Mesenchymal stem cell (in vitro differentiated cells and primary cell): ENCODE data around the gene CERS3.

ENCODE experiments used
- DNase-seq: peaks from one replicate; pipeline ENCODE4 v3.0.0-alpha.2; 2013
- H2AFZ ChIP-seq: one replicate; pipeline ENCODE4 v1.6.1; 2013; ENCODE audit warnings: low read depth, mild to moderate bottlenecking, control low read depth, inconsistent platforms, low read length, moderate library complexity
- H2AK5ac ChIP-seq: 2 replicates; pipeline ENCODE4 v1.6.1; 2013; ENCODE audit warnings: low read length, moderate library complexity, mild to moderate bottlenecking, inconsistent platforms; ENCODE audit not compliant: severe bottlenecking
- H2BK120ac ChIP-seq: one replicate; pipeline ENCODE4 v1.6.1; 2013; ENCODE audit warnings: low read depth, mild to moderate bottlenecking, inconsistent platforms, low read length, moderate library complexity
- H2BK12ac ChIP-seq, 2 experiments: one replicate each; pipeline ENCODE4 v1.6.1; 2013; ENCODE audit warnings: inconsistent platforms in 2 of 2, low read length in 2 of 2, mild to moderate bottlenecking in 2 of 2, moderate library complexity in 2 of 2, control low read depth in 1 of 2
- H2BK15ac ChIP-seq: one replicate; pipeline ENCODE4 v1.6.1; 2013; ENCODE audit warnings: mild to moderate bottlenecking, low read depth, inconsistent platforms; ENCODE audit not compliant: poor library complexity, severe bottlenecking
- H2BK5ac ChIP-seq: 2 replicates; pipeline ENCODE4 v1.6.1; 2013; ENCODE audit warnings: low read depth, mild to moderate bottlenecking, low read length, control low read depth, inconsistent platforms; ENCODE audit not compliant: poor library complexity, severe bottlenecking
- H3K14ac ChIP-seq, 2 experiments: one replicate each; pipeline ENCODE4 v1.6.1; 2013; ENCODE audit warnings: inconsistent platforms in 2 of 2, low read length in 2 of 2, control low read depth in 1 of 2, mild to moderate bottlenecking in 1 of 2, moderate library complexity in 1 of 2
- H3K18ac ChIP-seq, 2 experiments: one replicate each; pipeline ENCODE4 v1.6.1; 2013; ENCODE audit warnings: inconsistent platforms in 2 of 2, low read length in 2 of 2, control low read depth in 1 of 2, low read depth in 1 of 2, mild to moderate bottlenecking in 1 of 2
- H3K23ac ChIP-seq, 2 experiments: one replicate each; pipeline ENCODE4 v1.6.1; 2013; ENCODE audit warnings: inconsistent platforms in 2 of 2, low read length in 2 of 2, mild to moderate bottlenecking in 2 of 2, moderate library complexity in 2 of 2, control low read depth in 1 of 2
- H3K27ac ChIP-seq: 2 replicates; pipeline ENCODE4 v1.5.1; 2013; ENCODE audit warnings: mild to moderate bottlenecking, moderate library complexity, low read length, control low read depth, inconsistent platforms; ENCODE audit not compliant: poor library complexity, severe bottlenecking
- H3K27me3 ChIP-seq, 2 experiments: 2 replicates each; pipeline versions ENCODE4 v1.6.1 to v1.7.0; 2013; ENCODE audit warnings: low read length in 2 of 2, mild to moderate bottlenecking in 2 of 2, moderate library complexity in 2 of 2, control low read depth in 1 of 2, inconsistent platforms in 1 of 2; ENCODE audit not compliant: control insufficient read depth in 1 of 2, insufficient read depth in 1 of 2
- H3K36me3 ChIP-seq, 2 experiments: 2 replicates each; pipeline versions ENCODE4 v1.6.1 to v1.7.0; 2013; ENCODE audit warnings: low read length in 2 of 2, control low read depth in 1 of 2, inconsistent platforms in 1 of 2, low read depth in 1 of 2, mild to moderate bottlenecking in 1 of 2; ENCODE audit not compliant: insufficient read depth in 2 of 2, control insufficient read depth in 1 of 2
- H3K4ac ChIP-seq, 2 experiments: one replicate each; pipeline ENCODE4 v1.6.1; 2013; ENCODE audit warnings: inconsistent platforms in 2 of 2, low read length in 2 of 2, mild to moderate bottlenecking in 2 of 2, moderate library complexity in 2 of 2, control low read depth in 1 of 2, low read depth in 1 of 2
- H3K4me1 ChIP-seq: 2 replicates; pipeline ENCODE4 v1.6.1; 2013; ENCODE audit warnings: low read depth, low read length, control low read depth; ENCODE audit not compliant: control insufficient read depth, insufficient read depth
- H3K4me2 ChIP-seq: 2 replicates; pipeline ENCODE4 v1.6.1; 2013; ENCODE audit warnings: low read length, mild to moderate bottlenecking, inconsistent platforms; ENCODE audit not compliant: poor library complexity, severe bottlenecking
- H3K4me3 ChIP-seq, 2 experiments: 2 replicates each; pipeline versions ENCODE4 v1.5.1 to v1.7.0; 2013; ENCODE audit warnings: low read length in 2 of 2, mild to moderate bottlenecking in 2 of 2, control low read depth in 1 of 2, low read depth in 1 of 2; ENCODE audit not compliant: insufficient read depth in 1 of 2
- H3K79me1 ChIP-seq: replicated peaks from 2 replicates; pipeline ENCODE4 v1.6.1; 2013; ENCODE audit warnings: mild to moderate bottlenecking, control low read depth, low read length, inconsistent platforms; ENCODE audit not compliant: poor library complexity, severe bottlenecking
- H3K9ac ChIP-seq: 2 replicates; pipeline ENCODE4 v1.7.0; 2013; ENCODE audit warnings: mild to moderate bottlenecking, low read length, moderate library complexity
- H3K9me3 ChIP-seq: 2 replicates; pipeline ENCODE4 v1.7.0; 2013; ENCODE audit warnings: mild to moderate bottlenecking, low read length; ENCODE audit not compliant: control insufficient read depth
- H4K8ac ChIP-seq: one replicate; pipeline ENCODE4 v1.6.1; 2013; ENCODE audit warnings: inconsistent platforms, mild to moderate bottlenecking, low read length, moderate library complexity
- H4K91ac ChIP-seq: one replicate; pipeline ENCODE4 v1.6.1; 2013; ENCODE audit warnings: mild to moderate bottlenecking, low read length, inconsistent platforms
- WGBS: methylation state at CpG from one replicate; pipeline ENCODE4 v1.1.7; 2013; ENCODE audit warnings: mixed read lengths; 5-methylcytosine and 5-hydroxymethylcytosine counted together

Gene CERS3

GRCh38 chr15:100517846-100518245, 10.9 kb downstream of the CERS3 start:
- Histone ChIP-seq H3K4me1 (no peaks in the 10 kb centered on the region), H2BK5ac (no peak overlapping the region), H3K14ac (no peak overlapping the region), H3K27me3 (no peaks in the 10 kb centered on the region), H3K4me3 (no peak overlapping the region), H3K9me3 (peaks cover 1% of the 10 kb centered on the region), H4K91ac (no peak overlapping the region), H3K9ac (no peak overlapping the region), H2BK120ac (no peak overlapping the region), H3K4me2 (no peak overlapping the region), H3K18ac (no peak overlapping the region), H2AK5ac (no peak overlapping the region), H2BK15ac (no peak overlapping the region), H2AFZ (no peak overlapping the region), H3K23ac (no peak overlapping the region), H3K4ac (no peak overlapping the region), H3K79me1 (no peaks in the 10 kb centered on the region), H4K8ac (no peak overlapping the region), H3K36me3 (no peaks in the 10 kb centered on the region), H3K27ac (no peak overlapping the region), H2BK12ac (no peak overlapping the region)
- DNase-seq: no peak
- 17% methylated on average over 1 of the region's 3 CpGs for WGBS

- H3K9ac ChIP-seq: no peak overlapping the region
Measured at GRCh38 chr15:100516643-100517512, 11.9 kb downstream of the CERS3 start.

GRCh38 chr15:100515758-100516157, 13.0 kb downstream of the CERS3 start:
- H3K4ac ChIP-seq: no peak overlapping the region
- no peak overlapping the region for H3K18ac ChIP-seq
- no peaks in the 10 kb centered on the region for H3K9me3 ChIP-seq
- H4K91ac ChIP-seq: no peak overlapping the region
- no peak overlapping the region for H3K14ac ChIP-seq
- DNase-seq: no peak
- no peak overlapping the region for H3K23ac ChIP-seq
- no peak overlapping the region for H2BK15ac ChIP-seq
- no peak overlapping the region for H2BK5ac ChIP-seq
- H2AFZ ChIP-seq: no peak overlapping the region
- no peak overlapping the region for H2AK5ac ChIP-seq
- no peaks in the 10 kb centered on the region for H3K27me3 ChIP-seq
- no peaks in the 10 kb centered on the region for H3K79me1 ChIP-seq
- no peak overlapping the region for H3K4me3 ChIP-seq
- H3K27ac ChIP-seq: no peak overlapping the region
- H3K4me1 ChIP-seq: no peaks in the 10 kb centered on the region
- no peak overlapping the region for H4K8ac ChIP-seq
- H2BK12ac ChIP-seq: no peak overlapping the region
- H3K36me3 ChIP-seq: no peaks in the 10 kb centered on the region
- no peak overlapping the region for H3K4me2 ChIP-seq
- H2BK120ac ChIP-seq: no peak overlapping the region
- H3K9ac ChIP-seq: no peak overlapping the region
- 83% methylated on average over 4 of the region's 4 CpGs for WGBS

More at GRCh38 chr15:100516643-100517512, 11.9 kb downstream of the CERS3 start:
- no peak overlapping the region for H3K23ac ChIP-seq
- no peak overlapping the region for H2BK12ac ChIP-seq
- H2BK120ac ChIP-seq: no peak overlapping the region
- H3K9me3 ChIP-seq: no peaks in the 10 kb centered on the region
- H3K18ac ChIP-seq: no peak overlapping the region
- H2AFZ ChIP-seq: no peak overlapping the region
- H4K8ac ChIP-seq: no peak overlapping the region
- H4K91ac ChIP-seq: no peak overlapping the region
- H2BK5ac ChIP-seq: no peak overlapping the region
- 64% methylated on average over 3 of the region's 5 CpGs for WGBS
- no peak overlapping the region for H3K4me3 ChIP-seq
- H3K27ac ChIP-seq: no peak overlapping the region
- H3K4me2 ChIP-seq: no peak overlapping the region
- no peaks in the 10 kb centered on the region for H3K27me3 ChIP-seq
- no peak overlapping the region for H3K4ac ChIP-seq
- H3K4me1 ChIP-seq: no peaks in the 10 kb centered on the region
- DNase-seq: no peak
- H3K36me3 ChIP-seq: no peaks in the 10 kb centered on the region
- no peak overlapping the region for H2BK15ac ChIP-seq
- no peaks in the 10 kb centered on the region for H3K79me1 ChIP-seq
- H3K14ac ChIP-seq: no peak overlapping the region
- H2AK5ac ChIP-seq: no peak overlapping the region

- H3K79me1 ChIP-seq: no peaks in the 10 kb centered on the region
- no peak overlapping the region for H3K9ac ChIP-seq
- H2BK15ac ChIP-seq: no peak overlapping the region
- no peak overlapping the region for H2AK5ac ChIP-seq
- no peaks in the 10 kb centered on the region for H3K4me1 ChIP-seq
- no peak overlapping the region for H3K18ac ChIP-seq
- no peak overlapping the region for H2BK5ac ChIP-seq
- H3K9me3 ChIP-seq: no peaks in the 10 kb centered on the region
- H3K27ac ChIP-seq: no peak overlapping the region
- no peak overlapping the region for H3K14ac ChIP-seq
- WGBS: 70% methylated on average over 7 of the region's 7 CpGs
- H3K27me3 ChIP-seq: no peaks in the 10 kb centered on the region
- H4K91ac ChIP-seq: no peak overlapping the region
- H3K36me3 ChIP-seq: no peaks in the 10 kb centered on the region
- H3K4ac ChIP-seq: no peak overlapping the region
- H3K4me3 ChIP-seq: no peak overlapping the region
- H2BK120ac ChIP-seq: no peak overlapping the region
- no peak overlapping the region for H3K4me2 ChIP-seq
- no peak for DNase-seq
- no peak overlapping the region for H3K23ac ChIP-seq
- no peak overlapping the region for H2AFZ ChIP-seq
- no peak overlapping the region for H4K8ac ChIP-seq
- H2BK12ac ChIP-seq: no peak overlapping the region
Measured at GRCh38 chr15:100508641-100509300, 20.0 kb downstream of the CERS3 start.
